Hematopoietic multipotent progenitor cell treated with erythropoietin and hydrocortisone succinate and interleukin-3 and kit ligand, for 17 days (in vitro differentiated cells): ENCODE results near the gene KAZALD1.

Experiments
- DNase-seq: peaks from one replicate; pipeline ENCODE4 v3.0.0-alpha.2; 2015; ENCODE audit warnings: low spot score

The KAZALD1 gene

DNA sequence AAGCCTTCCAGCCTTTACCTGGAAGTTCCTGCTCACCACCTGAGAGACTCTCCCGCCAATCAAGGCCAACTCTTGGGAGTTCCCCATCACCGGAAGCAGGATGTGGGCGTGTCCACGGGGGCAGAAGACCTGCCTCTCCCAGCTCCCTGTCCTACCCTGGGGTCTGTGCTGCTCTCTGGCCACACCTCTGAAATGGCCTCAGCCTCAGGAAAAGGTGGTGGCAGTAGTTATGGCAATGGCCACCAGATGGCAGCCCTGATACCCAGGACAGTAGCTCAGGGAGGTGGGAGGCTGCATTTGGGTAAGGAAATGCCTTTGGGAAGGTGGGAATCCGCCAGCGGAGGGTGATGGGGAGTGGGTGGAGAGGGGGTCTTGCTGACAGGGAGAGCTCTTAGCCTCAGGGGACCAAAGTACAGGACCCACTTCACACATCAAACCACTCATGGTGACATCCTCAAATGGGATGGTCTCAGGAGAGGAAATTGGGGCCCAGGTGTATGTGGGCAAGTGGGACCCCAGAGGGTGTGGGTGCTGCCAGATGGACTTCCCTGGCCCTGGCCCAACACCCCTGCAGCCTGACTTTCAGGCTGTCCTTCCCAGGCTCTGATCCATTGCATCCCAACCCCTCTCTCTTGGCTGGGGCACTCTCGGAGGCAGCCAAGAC, 33.9 kb downstream of the KAZALD1 start:
- peak; percentile 44 for DNase-seq

DNA sequence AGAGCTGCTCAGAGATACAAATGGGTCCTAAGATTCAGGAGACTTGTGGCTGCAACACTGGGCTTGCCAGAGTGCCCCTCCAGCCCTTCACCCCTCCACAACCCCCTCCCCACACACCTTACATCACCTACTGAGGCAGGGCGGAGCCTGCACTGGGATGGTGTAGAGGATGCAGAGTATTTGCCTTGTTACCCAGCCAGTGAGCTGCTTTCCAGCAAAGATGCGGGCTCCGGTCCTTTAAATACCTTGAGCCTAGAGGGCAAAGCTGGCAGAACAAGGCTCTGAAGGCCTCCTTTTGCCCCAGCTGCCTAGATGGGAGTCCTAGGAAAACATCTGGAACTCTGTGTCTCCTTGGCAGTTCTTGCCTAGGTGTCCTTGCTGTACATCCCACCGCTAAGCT, 34.6 kb downstream of the KAZALD1 start:
- DNase-seq = no peak

DNA sequence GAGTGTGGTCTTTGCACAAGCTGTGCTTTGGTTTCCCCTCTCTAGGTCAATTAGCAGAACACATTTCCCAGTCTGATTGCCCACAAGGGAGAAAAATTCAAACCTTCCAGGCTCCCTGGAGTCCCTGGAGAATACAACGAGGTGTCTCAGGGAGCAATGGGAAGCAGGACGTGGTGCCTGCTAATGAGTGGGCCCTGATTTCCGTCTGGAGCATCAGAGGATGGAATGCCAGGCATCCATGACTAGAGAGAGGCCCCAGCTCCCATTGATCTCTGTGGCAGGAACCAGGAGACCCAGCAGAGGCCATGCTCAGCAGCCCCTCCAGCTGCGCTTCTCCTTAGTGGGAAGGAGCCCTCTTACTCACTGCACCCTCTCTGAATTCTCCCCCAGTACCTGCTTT, 36.1 kb downstream of the KAZALD1 start:
- DNase-seq = no peak

DNA sequence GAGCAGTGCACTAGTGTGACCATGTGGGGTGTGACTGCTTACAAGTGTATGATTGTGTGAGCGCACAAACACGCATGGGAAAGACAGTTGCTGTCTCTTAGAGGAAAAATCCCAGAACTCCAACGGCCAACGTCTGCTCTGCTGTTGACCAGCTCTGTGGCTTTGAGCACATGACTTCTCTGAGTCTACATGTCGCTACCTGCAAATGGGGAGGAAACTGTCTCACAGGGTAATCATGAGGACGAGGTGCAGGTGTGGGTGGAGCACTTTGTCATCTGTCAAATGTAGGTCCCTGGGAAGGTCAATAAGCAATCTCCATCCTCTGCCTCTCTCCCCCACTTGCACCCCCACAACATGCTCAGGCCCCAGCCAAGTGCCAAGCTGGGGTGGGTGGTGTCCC, 38.1 kb downstream of the KAZALD1 start:
- no peak for DNase-seq

DNA sequence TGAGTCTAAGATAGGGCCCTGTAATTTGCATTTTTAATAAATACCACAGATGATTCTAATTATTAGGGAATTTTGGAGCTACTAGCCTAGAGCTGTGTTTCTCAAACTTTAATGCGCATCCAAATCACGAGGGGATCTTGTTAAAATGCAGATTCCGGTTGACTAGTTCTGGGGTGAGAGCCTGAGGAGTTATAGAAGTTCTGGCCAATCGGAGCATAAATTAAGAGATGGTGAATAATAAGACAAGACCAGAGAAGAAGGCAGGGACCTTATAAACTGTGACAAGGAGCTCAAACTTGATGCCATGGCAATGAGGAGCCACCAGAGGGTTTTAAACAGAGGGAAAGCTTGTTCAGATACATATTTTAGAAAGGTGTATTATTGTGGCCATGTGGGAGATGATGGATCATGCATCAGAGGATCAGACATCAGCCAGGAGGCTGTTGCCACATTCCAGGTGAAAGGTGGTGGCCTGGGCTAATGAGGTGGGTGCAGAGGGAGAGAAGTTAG, 39.6 kb downstream of the KAZALD1 start:
- no peak for DNase-seq

DNA sequence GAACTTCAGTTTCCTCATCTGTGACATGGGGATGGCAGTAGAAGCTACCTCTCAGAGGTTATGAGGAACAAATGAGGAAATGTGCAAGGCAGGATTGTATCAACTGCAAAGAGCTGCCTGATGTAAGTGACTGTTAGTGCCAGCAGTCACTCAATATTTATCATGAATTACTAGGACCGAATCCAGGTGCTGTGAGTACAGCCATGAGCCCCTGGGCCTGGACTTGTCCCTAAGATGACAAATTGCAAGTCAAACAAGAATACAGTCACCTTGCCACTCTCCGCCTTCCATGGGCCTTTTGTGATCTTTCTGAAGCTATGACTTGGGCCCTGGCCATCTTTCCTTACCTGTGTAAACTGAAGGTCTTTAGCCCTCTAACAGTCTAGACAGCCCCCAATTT, 41.6 kb downstream of the KAZALD1 start:
- DNase-seq = no peak

DNA sequence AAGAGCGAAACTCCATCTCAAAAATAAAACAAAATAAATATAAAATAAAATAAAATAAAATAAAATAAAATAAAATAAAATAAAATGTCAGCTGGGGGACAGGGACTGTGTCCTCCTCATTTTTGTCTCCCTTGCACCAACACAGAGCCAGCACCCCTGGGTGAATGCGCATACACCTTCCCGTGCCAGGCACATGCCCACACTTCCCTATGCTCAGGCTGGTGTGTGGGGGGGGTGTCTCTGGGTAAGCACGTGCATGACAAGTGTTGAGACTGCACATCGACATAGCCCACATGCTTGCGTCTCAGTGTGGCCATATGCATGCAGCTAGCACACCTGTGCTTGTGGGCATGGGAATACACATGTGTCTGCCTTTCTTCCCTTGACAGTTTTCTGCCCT, 44.6 kb downstream of the KAZALD1 start:
- DNase-seq = no peak

DNA sequence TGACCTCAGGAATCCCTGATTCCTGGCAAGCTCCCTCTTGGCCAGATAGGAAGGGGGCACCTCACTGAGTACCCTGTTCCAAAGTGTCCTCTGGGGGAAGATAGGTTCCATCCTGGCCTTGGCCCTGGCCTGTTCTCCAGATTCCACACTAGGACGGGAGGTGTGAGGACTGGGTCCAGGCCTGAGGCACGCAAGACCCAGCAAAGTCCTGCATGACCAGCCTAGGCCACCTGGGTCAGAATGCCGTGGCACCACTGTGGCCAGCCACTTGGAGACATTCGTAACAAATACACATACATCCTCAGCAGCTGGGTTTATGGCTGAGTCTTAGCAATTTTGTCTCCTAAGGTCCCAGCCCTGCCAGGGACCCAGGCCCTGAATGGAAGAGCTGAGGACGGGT, 46.0 kb downstream of the KAZALD1 start:
- DNase-seq = no peak

DNA sequence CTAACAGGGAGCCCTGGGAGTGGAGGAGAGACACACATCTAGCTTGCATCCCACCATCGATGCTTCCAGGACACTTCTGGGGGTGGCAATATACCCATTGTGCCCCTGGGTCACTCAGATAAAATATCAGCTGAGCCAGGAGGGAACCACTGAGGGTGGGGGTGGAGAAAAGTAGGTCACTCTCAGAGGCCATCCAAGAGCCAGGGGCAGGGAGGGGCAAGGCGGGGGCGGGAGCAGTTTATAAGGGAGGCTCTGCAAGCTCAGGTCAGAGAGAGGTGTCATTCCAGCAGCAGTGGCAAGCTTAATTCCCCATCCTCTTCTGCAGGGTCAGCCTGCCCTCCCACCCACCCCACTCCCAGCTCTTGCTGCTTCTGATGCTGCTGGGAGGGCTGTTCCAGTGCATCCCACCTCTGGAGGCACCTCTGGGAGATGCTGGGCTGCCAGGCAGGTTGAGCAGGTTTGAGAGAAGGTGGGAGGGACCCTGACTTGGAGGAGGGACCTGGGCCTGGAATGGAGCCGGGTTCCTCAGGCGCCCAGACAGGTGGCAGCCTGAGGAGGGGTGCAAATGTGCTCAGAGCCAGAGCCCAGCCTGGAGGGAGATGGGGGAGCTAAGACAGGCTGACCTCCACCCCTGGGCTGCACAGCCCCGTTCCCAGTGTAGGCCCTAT, 49.2 kb downstream of the KAZALD1 start:
- DNase-seq = no peak

DNA sequence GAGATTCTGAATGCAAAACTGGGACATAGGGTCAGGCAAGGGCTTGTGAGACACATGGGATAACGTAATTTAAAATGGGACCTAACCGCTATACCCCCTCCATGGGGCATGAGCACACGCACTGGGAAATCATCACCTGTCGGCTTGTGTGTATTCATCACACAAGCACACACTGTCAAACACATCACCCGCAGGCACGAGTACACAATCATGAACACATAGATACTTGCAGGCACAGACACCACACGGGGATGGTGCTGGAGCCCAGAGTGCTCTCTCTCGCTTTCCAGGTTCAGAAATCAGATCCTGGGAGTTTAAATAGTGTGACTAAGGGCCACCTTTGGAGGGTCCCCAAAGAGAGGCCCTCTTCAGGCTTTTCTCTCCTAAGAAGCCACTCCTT, 49.8 kb downstream of the KAZALD1 start:
- DNase-seq = no peak

DNA sequence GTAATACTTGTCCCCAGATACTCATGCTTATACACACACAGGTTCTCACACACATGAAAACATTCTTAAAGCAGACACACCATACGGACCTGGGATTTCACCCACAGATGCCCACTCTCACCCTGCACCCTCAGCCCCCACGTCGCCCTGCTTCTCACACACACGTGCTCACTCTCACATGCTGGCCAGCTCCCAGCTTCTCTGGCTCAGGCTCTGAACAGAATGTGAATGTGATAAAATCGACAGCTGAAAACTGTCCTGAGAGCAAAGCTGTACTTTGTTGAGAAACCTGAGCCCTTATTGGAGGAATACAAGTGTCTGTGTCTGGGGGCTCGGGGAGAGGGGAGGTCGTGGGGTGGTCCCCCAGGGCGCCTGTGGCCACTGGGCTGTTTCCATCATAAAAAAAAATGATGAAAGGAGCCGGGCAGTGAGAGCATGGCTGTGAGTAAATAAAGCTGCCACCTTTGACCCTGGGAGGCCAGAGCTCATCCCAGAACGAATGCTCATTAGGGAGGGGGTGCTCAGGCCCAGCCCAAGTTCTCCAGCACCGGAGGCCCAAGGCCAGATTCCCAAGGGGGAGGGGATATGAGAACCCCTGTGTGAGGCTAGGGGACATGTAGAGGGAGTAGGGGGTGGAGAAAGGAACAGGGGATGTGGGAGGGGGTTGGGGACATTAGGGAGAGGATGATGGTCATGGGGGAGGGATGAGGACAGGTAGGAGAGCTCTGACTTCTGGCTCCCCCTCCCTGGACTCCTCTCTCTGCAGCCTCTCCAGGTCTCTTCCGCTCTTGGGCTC, 51.2 kb downstream of the KAZALD1 start:
- DNase-seq = no peak

DNA sequence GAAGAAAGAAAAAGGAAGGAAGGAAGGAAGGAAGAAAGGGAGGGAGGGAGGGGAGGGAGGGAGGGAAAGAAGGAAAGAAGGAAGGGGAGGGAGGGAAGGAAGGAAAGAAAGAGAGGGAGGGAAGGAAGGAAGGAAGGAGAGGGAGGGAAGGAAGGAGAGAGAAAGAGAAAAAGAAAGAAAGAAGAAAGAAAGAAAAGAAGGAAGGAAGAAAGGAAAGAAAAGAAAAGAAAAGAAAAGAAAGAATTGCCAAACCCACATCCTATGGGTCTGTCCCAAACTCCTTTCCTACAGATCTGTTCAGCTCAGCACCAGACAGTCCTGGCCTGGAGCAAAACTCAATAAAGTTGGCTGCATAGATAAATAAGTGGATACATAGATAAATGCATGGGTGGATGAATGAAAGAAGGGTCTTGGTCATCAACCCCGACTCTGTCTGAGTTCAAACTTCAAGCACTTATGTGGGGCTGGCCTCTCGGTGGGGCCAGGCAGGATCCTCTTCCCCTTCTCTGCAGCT, 52.2 kb downstream of the KAZALD1 start:
- DNase-seq = no peak

DNA sequence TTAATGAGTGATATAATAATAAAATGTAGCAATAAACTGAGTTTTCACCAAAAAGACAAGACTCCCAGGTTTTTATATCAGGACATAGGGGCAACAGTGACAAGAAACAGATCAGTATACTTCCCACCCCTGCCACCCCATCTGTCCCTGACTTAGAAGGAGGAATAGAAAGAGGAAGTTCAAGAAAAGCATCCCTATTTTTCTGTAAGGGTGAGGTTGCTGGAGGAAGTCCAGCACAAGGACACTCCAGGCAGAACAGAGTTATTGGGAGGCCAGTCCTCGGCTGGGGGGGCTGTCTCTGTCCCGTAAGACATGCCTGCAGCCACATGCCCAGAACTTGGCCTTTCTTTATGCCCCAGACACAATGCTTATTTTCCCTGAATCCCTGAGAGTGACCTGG, 52.9 kb downstream of the KAZALD1 start:
- DNase-seq = no peak
